GM21717 (cell line): ENCODE data around the gene RNF212.

Experiments used
- ATAC-seq: cut with Tn5 transposase; IDR thresholded peaks from one replicate; pipeline ENCODE4 v1.9.1; 2021; ENCODE audit warnings: mild to moderate bottlenecking, moderate library complexity; ENCODE audit not compliant: unreplicated experiment

The RNF212 gene

GRCh38 chr4:1091561-1091995 is 21.8 kb downstream of the RNF212 start:
- ATAC-seq, result no peak

- ATAC-seq, result no peak
Observed at GRCh38 chr4:1090465-1091440, 22.6 kb downstream of the RNF212 start.

DNA sequence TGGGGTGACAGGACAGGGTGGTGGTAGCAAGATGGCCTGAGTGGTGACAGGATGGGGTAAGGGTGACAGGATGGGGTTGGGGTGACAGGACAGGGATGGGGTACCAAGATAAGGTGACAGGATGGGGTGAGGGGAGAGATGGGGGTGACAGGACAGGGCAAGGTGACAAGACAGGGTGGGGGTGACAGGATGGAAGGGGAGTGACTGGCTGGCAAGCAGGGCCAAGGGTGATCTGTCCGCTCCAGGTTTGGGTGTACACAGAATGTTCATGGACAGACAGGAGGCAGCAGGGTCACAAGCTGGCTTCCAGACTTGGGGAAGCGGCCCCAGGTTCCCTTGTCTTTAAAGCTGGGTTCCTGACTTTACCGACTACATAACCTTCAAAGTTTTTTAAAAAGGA is 23.3 kb downstream of the RNF212 start:
- no peak for ATAC-seq

DNA sequence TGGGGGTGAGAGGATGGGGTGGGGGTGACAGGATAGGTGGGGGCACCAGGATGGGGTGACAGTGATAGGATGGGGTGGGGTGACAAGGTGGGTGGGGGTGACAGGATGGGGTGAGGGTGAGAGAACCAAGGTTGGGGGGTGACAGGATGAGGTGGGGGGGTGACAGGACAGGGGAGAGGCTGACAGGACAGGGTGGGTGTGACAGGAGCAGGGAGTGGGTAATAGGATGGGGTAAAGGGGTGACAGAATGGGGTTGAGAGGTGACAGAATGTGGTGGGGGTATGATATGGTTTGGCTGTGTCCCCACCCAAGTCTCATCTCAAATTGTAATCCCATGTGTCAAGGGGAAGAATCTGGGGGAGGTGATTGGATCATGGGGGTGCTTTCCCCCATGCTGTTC is 26.0 kb downstream of the RNF212 start:
- ATAC-seq, result no peak

DNA sequence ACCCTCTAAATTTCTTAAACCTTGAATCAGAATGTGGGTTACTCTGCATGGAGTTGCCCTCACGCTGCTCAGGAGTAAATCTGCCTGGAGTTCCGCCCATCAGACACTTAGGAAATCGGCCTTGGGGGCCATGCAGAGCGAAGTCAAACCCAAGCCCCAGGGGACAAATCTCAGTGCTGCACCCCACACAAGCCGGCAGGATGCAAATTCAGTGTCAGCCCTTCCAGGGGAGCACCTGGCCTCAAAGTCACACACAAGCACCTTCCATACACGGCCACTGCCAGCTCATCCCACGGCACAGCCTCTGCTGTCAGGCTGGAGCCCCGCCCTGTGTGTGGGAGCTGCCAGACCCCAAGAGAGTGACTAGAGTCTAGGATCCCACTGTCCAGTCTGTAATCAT is 27.4 kb downstream of the RNF212 start:
- ATAC-seq, result no peak

- ATAC-seq, result no peak
Observed at GRCh38 chr4:1085404-1085799, 28.0 kb downstream of the RNF212 start.

- ATAC-seq, result no peak
Observed at GRCh38 chr4:1084796-1085403, 28.5 kb downstream of the RNF212 start.

GRCh38 chr4:1084394-1084793 is 29.0 kb downstream of the RNF212 start:
- no peak for ATAC-seq

DNA sequence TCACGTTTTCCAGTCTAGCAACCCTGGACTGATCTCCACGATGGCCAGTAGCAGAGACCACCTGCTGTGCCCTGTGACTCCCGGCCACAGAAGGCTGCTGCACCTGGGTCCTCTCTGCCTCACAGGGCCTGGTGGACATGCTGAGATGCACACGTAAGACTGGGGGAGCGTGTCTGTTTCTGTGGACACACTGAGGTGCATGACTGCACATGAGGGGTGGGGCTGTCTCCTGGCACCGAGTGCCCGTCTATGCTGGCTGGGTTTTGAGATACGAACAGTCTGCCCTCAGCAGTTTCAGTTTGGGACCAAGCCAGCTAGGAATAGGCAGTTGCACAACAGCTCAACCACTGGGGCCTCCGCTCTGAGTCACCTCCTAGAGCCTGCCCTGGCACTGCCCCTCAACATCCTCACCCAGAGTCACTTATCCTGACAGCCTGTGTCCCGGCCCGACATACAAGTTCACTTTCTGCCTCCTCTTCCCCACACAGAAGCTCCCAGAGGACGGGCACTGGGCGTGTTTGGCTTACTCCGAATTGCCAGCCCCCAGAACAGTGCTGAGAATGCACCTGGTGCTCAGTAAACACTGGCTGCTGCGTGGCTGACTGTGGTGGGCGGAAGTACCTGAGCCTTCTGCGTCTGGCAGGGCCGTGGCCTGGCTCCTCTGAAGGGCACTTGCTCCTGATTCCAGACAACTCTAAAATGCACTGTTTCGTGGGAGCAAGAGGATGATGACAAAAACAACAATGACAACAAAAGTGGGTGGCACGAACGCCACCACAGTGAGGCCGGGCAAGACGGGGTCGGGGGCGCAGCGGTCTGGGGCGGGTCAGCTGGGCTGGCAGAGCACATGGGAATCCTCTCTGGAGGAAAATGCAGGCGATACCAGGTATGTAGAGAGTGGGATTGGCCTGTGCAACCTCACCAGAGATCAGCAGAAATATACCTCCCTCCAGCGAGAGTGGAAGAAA is 30.9 kb downstream of the RNF212 start:
- no peak for ATAC-seq

DNA sequence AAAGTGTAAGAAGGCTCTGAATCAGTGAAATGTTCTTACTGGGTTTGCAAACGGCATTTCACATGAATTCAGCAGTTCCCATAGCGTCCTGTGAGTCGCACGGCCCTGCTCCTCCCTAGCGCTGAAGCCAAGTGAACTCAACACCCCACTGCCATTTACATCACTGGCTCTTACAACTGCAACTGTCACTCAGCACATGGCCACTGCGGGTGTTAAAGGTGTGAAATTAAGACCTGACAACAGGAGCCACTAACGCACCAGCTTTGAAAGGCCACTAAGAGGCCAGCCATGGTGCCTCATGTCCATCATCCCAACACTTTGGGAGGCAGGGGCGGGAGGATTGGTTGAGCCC is 31.7 kb downstream of the RNF212 start:
- no peak for ATAC-seq

DNA sequence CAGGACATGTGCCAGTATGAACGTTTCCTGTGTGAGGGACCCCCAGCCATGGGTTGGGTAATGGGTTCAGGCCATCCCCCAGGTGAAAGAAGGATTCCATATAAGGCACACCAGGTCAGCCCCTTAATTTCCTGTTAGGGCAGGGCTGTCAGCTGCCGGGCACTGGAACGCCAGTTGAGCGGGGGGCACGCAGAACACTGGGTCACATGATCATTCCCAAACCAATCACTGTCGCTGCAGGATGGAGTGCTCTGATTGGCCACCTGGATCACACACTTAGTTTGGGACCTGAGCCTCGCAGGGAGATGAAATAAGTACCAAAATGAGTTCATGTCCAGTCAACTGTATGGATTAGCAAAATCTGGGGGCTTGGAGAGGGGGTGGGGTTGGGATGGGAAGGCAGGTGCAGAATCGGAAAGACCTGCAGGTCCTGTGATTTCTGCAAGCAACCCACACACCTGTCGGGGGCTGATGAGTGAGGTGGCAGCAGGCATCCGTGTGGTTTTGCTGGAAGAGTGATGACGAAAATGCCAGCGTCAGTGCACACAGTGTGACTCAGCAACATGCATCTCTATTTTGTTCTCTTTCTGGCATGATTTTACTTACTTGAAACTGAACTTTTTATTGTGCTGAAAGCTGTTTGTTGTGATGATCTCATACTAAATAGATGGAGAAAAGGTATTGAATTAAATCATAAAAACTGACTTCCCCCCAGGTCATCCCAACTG is 32.2 kb downstream of the RNF212 start:
- ATAC-seq, result no peak

- ATAC-seq, result no peak
Observed at GRCh38 chr4:1080432-1080831, 32.9 kb downstream of the RNF212 start.

GRCh38 chr4:1079711-1080265 is 33.6 kb downstream of the RNF212 start:
- no peak for ATAC-seq

DNA sequence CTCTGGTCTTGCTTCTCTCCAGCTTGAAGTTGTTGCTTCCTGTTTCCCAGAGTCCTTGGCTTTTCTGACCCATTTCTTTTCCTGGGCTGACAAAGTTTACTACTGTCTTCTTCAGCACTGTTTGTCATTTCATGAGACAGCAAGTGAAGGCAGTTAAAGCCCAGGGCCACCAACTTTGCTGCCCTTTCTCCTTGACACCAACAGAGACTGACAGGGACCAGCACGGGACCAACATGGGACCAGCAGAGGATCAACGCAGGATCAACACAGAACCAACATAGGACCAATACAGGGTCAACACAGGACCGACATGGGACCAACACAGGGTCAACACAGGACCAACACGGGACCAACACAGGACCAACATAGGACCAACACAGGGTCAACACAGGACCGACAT is 34.9 kb downstream of the RNF212 start:
- ATAC-seq, result no peak

DNA sequence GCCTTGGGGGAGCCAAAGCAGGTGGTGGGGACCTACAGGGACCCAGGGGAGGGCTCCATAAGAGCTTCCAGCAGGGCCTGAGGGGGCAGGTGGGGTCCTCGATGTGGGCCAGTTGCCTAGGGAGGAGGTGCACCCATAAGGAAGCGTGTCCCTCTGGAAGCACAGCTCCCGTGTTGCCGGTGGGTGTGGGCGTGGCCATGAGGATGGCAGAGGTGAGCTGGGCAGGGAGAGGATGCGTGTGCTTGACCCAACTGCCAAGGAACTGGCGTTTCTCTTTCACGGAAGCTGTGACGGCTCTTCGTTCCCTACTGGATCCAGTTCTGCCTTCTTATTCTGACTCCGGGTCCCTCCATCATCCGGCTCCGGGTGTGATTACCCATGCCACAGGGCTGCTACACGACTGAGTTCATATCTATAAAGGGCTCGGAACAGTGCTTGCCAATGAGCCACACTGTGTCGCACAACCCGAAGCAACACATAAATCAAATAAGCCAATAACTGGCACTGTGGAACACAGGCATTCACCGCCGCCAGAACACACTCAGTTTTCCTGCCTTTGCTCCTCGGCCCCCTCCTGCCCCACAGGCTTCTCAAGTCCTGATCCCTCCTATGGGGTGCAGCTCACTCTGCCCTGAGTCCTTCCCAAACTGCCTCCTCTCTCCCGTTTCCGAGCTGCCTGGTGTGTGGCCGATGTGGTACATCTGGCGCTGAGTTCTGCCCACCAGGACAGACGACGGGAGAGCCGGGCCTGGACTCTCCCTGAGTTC is 35.5 kb downstream of the RNF212 start:
- no peak for ATAC-seq

DNA sequence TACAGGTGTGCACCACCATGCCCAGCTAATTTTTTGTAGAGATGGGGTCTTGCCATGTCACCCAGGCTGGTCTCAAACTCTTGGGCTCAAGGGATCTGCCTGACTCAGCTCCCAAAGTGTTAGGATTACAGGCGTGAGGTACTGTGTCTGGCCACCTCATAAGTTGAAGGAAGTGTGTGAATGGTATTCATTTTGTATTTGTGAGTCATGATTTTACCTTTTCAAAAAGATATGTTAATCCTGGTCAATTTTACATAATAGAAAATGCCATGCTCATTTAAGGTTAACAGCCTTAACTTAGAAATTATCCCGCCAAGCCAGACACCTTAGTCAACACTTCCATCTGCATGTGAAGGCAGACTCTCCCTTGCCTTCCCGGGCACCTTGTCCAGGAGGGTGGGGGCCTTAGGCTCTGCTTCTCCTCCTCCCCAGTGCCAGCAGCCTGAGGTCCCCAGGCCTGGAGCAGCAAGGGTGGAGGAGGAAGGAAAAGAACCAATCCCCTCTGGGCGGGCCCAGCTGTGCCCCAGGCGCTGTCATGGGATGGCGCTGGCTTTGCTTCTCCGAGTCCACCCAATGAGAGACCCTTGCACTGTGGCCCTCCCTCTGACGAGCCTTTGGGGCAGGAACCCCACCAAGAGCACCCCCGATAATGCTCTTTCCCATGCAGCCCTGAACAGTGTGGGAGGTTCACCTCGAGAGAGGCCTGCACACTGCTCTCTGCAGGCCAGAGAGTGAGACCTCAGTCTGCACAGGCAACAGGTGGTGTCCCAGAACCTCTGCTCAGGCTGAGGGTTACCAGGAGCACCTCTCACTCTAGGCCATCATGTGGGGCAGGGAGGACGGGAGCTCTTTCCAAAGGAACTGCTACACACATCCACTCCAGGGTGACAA is 37.3 kb downstream of the RNF212 start:
- no peak for ATAC-seq

GRCh38 chr4:1075225-1075624 is 38.1 kb downstream of the RNF212 start:
- ATAC-seq, result no peak

DNA sequence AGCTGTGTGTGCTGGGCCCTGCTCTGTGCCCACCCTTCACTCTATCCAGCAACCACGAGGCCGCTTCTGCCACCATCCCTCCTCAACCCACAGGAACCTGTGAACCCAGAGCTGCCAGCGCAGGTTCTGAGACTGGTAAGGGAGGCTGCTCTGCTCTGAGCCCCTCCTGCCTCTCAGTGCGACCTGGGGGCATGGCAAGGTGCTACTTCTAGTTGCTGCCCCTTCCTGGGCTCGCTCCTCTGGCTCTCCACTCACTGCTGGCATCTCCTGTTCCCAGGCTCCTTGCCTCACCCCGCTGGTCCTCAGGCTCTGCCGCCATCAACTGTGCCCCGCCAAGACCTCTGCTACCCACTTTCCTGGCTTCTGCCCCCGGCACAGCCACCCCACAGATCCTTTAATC is 39.3 kb downstream of the RNF212 start:
- no peak for ATAC-seq
